ENCODE data around the gene AKIP1.

Gene AKIP1

GRCh38 chr11:8910649-8911026, 351 bp upstream of the AKIP1 start:
- Histone ChIP-seq H3K4me3 (ENCODE audit: low read depth, low read length) (peak overlapping the region; percentile 56), H3K4me1 (no peaks in the 10 kb centered on the region; the same call in 1 of the 2 replicates), H3K27me3 (no peaks in the 10 kb centered on the region), H3K36me3 (no peaks in the 10 kb centered on the region), H3K9me3 (no peaks in the 10 kb centered on the region)
- no peak for DNase-seq
- no peak for TF ChIP-seq CTCF (IDR thresholded peaks at IDR 0.05; ENCODE audit: low read depth, low read length)

GRCh38 chr11:8913961-8914660, 3.1 kb downstream of the AKIP1 start:
- Histone ChIP-seq H3K36me3 (no peaks in the 10 kb centered on the region; the same call in 1 of the 2 replicates), H3K27me3 (no peaks in the 10 kb centered on the region), H3K4me1 (no peaks in the 10 kb centered on the region; the same call in 1 of the 2 replicates), H3K4me3 (ENCODE audit: low read depth, low read length) (no peak overlapping the region), H3K9me3 (no peaks in the 10 kb centered on the region)
- peak; percentile 72 for TF ChIP-seq CTCF (IDR thresholded peaks at IDR 0.05; ENCODE audit: low read depth, low read length)
- peak; percentile 46 for DNase-seq

GRCh38 chr11:8914661-8915018, 3.7 kb downstream of the AKIP1 start:
- Histone ChIP-seq H3K36me3 (no peaks in the 10 kb centered on the region; the same call in 1 of the 2 replicates), H3K4me1 (no peaks in the 10 kb centered on the region; the same call in 1 of the 2 replicates), H3K27me3 (no peaks in the 10 kb centered on the region), H3K4me3 (ENCODE audit: low read depth, low read length) (no peak overlapping the region), H3K9me3 (no peaks in the 10 kb centered on the region)
- no peak for DNase-seq
- no peak for TF ChIP-seq CTCF (IDR thresholded peaks at IDR 0.05; ENCODE audit: low read depth, low read length)

- Histone ChIP-seq H3K4me3 (ENCODE audit: low read depth, low read length) (no peak overlapping the region), H3K27me3 (no peaks in the 10 kb centered on the region), H3K36me3 (no peaks in the 10 kb centered on the region; the same call in 1 of the 2 replicates), H3K4me1 (no peaks in the 10 kb centered on the region; the same call in 1 of the 2 replicates), H3K9me3 (no peaks in the 10 kb centered on the region)
- TF ChIP-seq CTCF (IDR thresholded peaks at IDR 0.05; ENCODE audit: low read depth, low read length): no peak
- DNase-seq: no peak
These were observed 6.3 kb downstream of the AKIP1 start for GRCh38 chr11:8917157-8917825.

- Histone ChIP-seq H3K4me3 (ENCODE audit: low read depth, low read length) (no peak overlapping the region), H3K4me1 (no peaks in the 10 kb centered on the region), H3K27me3 (no peaks in the 10 kb centered on the region), H3K9me3 (no peaks in the 10 kb centered on the region), H3K36me3 (no peaks in the 10 kb centered on the region; the same call in 1 of the 2 replicates)
- no peak for DNase-seq
- no peak for TF ChIP-seq CTCF (IDR thresholded peaks at IDR 0.05; ENCODE audit: low read depth, low read length)
These were observed 11.7 kb downstream of the AKIP1 start for GRCh38 chr11:8922691-8923090.

- no peak for DNase-seq
- Histone ChIP-seq H3K27me3 (no peaks in the 10 kb centered on the region), H3K9me3 (no peaks in the 10 kb centered on the region), H3K4me1 (no peaks in the 10 kb centered on the region), H3K4me3 (ENCODE audit: low read depth, low read length) (no peak overlapping the region), H3K36me3 (no peaks in the 10 kb centered on the region)
- no peak for TF ChIP-seq CTCF (IDR thresholded peaks at IDR 0.05; ENCODE audit: low read depth, low read length)
These were observed 14.7 kb downstream of the AKIP1 start for GRCh38 chr11:8925711-8926110.
